Lower leg skin (tissue), 4 donors: Measurements from ENCODE around the gene COL4A1. TPM values are rescaled to one million over a fixed set of nuclear protein-coding genes. Genes with fewer than 3 reads are reported as not detected.

Experiments
- DNase-seq, 2 donors: peaks; one replicate each; pipeline ENCODE4 v3.0.0-alpha.2; 2019; ENCODE audit warnings: low spot score in 2 of 2
- H3K4me3 ChIP-seq: fragments of 200-600 bp; sonication (generic); 2 replicates; pipeline ENCODE4 v1.5.1; 2017; ENCODE audit warnings: mild to moderate bottlenecking, low read depth; ENCODE audit not compliant: poor library complexity, severe bottlenecking
- CTCF ChIP-seq, 3 donors: fragments of 450-650 bp; IDR thresholded peaks; one replicate each; pipeline ENCODE4 v1.5.1; 2016; ENCODE audit warnings: antibody characterized with exemption in 3 of 3, mild to moderate bottlenecking in 3 of 3, moderate library complexity in 2 of 3
- POLR2A ChIP-seq, 2 donors: fragments of 450-650 bp; IDR thresholded peaks; one replicate each; pipeline ENCODE4 v1.6.1; 2016 to 2017; ENCODE audit warnings: antibody characterized with exemption in 2 of 2, mild to moderate bottlenecking in 1 of 2, moderate library complexity in 1 of 2
- WGBS, 2 donors: methylation state at CpG; one replicate each; pipeline ENCODE4 v1.1.5; 2018; 5-methylcytosine and 5-hydroxymethylcytosine counted together
- intact Hi-C: fragments of 100-400 bp; cut with DNase I; formaldehyde crosslinking; loops from one replicate; pipeline ENCODE4 v1.15.0; 2023; ENCODE audit warnings: low total_unique reads
- total RNA-seq, 4 donors: library from RNA; depleted of rRNA; stranded (reverse); fragments of >200 nt; gene quantifications; one replicate each; pipeline ENCODE4 v1.1.0, GENCODE V29; 2016

The COL4A1 gene
- total RNA-seq, 4 donors from 2014 or later, result 41.0 to 105 (median 56.7) TPM

GRCh38 chr13:110254751-110255553, 52.0 kb downstream of the COL4A1 start:
- TF ChIP-seq CTCF (IDR thresholded peaks at IDR 0.05) (no peak), POLR2A (IDR thresholded peaks at IDR 0.05) (no peak)
- peak in 1 of 2 donors; percentile 64 for DNase-seq
- 77 to 86% methylated on average over 8 to 9 of the region's 9 CpGs for WGBS, 2 donors
- intact Hi-C loops, result no loop called here
- H3K4me3 ChIP-seq, result no peak overlapping the region

- 72 to 82% methylated on average over 7 of the region's 7 CpGs for WGBS, 2 donors
- peak in 1 of 2 donors; percentile 45 for DNase-seq
- TF ChIP-seq CTCF (IDR thresholded peaks at IDR 0.05), result no peak
- TF ChIP-seq POLR2A (IDR thresholded peaks at IDR 0.05), result no peak
- no peak overlapping the region for H3K4me3 ChIP-seq
- intact Hi-C loops, result no loop called here
Measured at GRCh38 chr13:110254151-110254679, 52.7 kb downstream of the COL4A1 start.

- DNase-seq, result peak in 1 of 2 donors; percentile 78
- no peak for TF ChIP-seq CTCF (IDR thresholded peaks at IDR 0.05)
- TF ChIP-seq POLR2A (IDR thresholded peaks at IDR 0.05), result no peak
- intact Hi-C loops, result no loop called here
- 64 to 67% methylated on average over 12 of the region's 12 CpGs for WGBS, 2 donors
- no peak overlapping the region for H3K4me3 ChIP-seq
Measured at GRCh38 chr13:110251193-110251819, 55.7 kb downstream of the COL4A1 start.

- intact Hi-C loops, result no loop called here
- TF ChIP-seq POLR2A (IDR thresholded peaks at IDR 0.05) (no peak), CTCF (IDR thresholded peaks at IDR 0.05) (no peak)
- DNase-seq, result peak; percentile 58 to 90
- 53 to 67% methylated on average over 10 of the region's 10 CpGs for WGBS, 2 donors
- H3K4me3 ChIP-seq, result no peak overlapping the region
Measured at GRCh38 chr13:110250258-110250891, 56.6 kb downstream of the COL4A1 start.

- no peak for TF ChIP-seq CTCF (IDR thresholded peaks at IDR 0.05)
- no peak for TF ChIP-seq POLR2A (IDR thresholded peaks at IDR 0.05)
- intact Hi-C loops, result no loop called here
- DNase-seq, result no peak
- H3K4me3 ChIP-seq, result no peak overlapping the region
- 77 to 78% methylated on average over 13 of the region's 13 CpGs for WGBS, 2 donors
Measured at GRCh38 chr13:110249326-110249725, 57.6 kb downstream of the COL4A1 start.
